Endothelial cell (in vitro differentiated cells): ENCODE data around the gene PTPRD. TPM values are rescaled to one million over a fixed set of nuclear protein-coding genes. Genes with fewer than 3 reads are reported as not detected.

ENCODE experiments used
- DNase-seq: peaks from one replicate; pipeline ENCODE4 v3.0.0; 2021; ENCODE audit warnings: low spot score
- H3K27ac Mint-ChIP-seq: one replicate; pipeline ENCODE4 v1.8.0; 2021; ENCODE audit warnings: mixed read lengths, inconsistent platforms; ENCODE audit not compliant: unreplicated experiment
- H3K27me3 Mint-ChIP-seq: one replicate; pipeline ENCODE4 v1.8.0; 2021; ENCODE audit warnings: mild to moderate bottlenecking, moderate library complexity, mixed read lengths, inconsistent platforms; ENCODE audit not compliant: unreplicated experiment
- H3K36me3 Mint-ChIP-seq: one replicate; pipeline ENCODE4 v1.8.0; 2021; ENCODE audit warnings: mild to moderate bottlenecking, low read depth, mixed read lengths, inconsistent platforms; ENCODE audit not compliant: unreplicated experiment
- H3K4me1 Mint-ChIP-seq: one replicate; pipeline ENCODE4 v1.8.0; 2021; ENCODE audit warnings: mild to moderate bottlenecking, mixed read lengths, inconsistent platforms; ENCODE audit not compliant: unreplicated experiment
- H3K4me3 Mint-ChIP-seq: one replicate; pipeline ENCODE4 v1.8.0; 2021; ENCODE audit warnings: mild to moderate bottlenecking, mixed read lengths, inconsistent platforms; ENCODE audit not compliant: unreplicated experiment
- H3K9me3 Mint-ChIP-seq: one replicate; pipeline ENCODE4 v1.8.0; 2021; ENCODE audit warnings: mixed read lengths, inconsistent platforms; ENCODE audit not compliant: unreplicated experiment
- CTCF ChIP-seq: fragments of 200-600 bp; sonication (generic); IDR thresholded peaks from one replicate; pipeline ENCODE4 v1.5.0; 2021; ENCODE audit warnings: antibody characterized with exemption; ENCODE audit not compliant: unreplicated experiment
- total RNA-seq: library from RNA; stranded (reverse); fragmentation: NEBNext Ultra II Directional; extraction: Animal tissue kit (Norgen Biotek cat#: 25700); gene quantifications from one replicate; pipeline ENCODE4 v1.2.1, GENCODE V29; 2021; ENCODE audit not compliant: unreplicated experiment

The PTPRD gene
- total RNA-seq, 1 donor from 2014 or later = 47.8 TPM

DNA sequence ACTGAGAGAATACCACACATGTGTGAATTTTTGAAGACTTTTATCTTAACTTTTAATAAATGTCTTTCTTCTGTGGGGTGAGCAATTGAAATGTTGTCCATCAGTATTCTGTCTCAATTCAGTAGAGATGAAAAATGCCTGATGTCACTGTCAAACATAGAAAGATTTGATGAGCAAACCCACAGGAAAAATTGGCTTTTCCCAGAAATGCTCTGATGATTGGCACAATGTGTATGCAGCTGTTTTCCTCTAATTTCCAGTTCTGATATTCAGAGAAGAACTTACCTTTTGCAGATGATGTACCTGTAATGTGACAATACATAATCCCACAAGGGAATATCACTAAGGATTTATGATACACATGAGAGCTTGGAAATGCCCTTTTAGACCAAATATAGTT lies 340.0 kb downstream of the PTPRD start:
- DNase-seq = no peak
- H3K4me3 Mint-ChIP-seq = no peak overlapping the region
- H3K27me3 Mint-ChIP-seq = no peaks in the 10 kb centered on the region
- no peaks in the 10 kb centered on the region for H3K36me3 Mint-ChIP-seq
- TF ChIP-seq CTCF = no peak
- no peak overlapping the region for H3K27ac Mint-ChIP-seq
- H3K4me1 Mint-ChIP-seq = peaks cover 8% of the 10 kb centered on the region
- H3K9me3 Mint-ChIP-seq = no peaks in the 10 kb centered on the region

DNA sequence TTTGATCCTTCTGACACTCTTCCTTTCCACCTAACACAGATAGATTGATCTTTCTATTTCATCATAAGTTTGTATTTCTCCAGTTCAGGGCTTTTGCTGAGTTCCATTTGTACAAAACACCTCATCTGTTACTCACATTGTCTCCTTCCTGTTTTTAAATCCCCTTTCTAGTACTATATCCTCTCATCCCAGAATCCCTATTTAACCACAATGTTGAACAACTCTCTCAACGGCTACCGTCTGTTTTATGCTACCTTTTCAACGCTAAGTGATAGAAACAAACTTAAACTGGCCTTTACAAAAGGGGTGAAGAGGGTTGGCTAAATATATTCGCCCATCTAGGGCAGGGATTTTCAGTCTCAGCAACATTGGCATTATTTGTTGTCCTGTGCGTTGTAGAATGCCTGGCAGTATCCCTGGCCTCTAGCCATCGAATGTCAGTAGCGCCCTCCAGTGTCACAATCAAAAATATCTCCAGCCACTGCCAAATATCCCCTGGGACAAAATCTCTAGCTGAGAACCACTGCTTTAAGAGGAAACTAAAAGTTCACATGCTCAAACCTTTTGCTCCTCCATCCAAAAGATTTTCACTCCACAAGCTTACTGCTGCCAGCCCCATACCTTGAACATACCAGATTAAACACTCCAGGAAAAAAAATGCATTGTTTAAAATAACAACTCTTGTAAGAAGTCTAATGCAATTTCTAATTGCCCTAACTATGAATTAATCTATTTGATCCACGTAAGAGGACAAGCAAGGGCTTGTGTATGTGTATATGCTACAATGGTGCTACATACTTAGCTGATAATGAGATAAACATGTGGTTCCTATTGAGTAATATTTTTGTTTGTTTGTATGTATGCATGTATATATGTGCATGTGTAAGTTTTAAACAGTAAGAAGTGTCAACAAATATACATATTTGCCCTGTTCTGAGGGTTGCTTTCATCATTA lies 344.0 kb downstream of the PTPRD start:
- DNase-seq = peak; percentile 77
- TF ChIP-seq CTCF = peak; percentile 53
- Mint-ChIP-seq H3K4me3 (no peak overlapping the region), H3K27me3 (no peaks in the 10 kb centered on the region), H3K9me3 (no peaks in the 10 kb centered on the region), H3K4me1 (peaks cover 8% of the 10 kb centered on the region), H3K36me3 (no peaks in the 10 kb centered on the region), H3K27ac (peak overlapping the region; percentile 91)

DNA sequence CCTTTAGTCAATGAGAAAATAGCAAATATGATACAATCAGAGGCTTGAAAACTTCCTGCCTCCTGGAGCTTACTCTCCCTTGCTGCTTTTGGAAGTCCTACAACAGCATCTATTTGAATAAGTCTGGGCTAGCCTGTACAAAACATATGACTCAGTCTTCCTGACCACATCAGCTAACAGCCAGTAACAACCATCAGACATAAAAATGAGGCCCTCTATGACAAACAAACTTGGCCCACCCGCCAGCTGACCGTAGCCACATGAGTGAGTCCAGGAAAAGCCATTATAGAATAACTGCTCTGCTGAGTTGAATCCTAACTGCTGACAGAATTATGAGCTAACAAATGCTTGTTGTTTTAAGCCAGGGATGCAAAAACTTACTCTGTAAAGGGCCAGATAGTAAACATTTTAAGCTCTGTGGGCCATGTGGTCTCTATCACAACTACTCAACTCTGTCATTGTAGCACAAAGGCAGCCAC lies 347.6 kb downstream of the PTPRD start:
- Mint-ChIP-seq H3K4me1 (peaks cover 8% of the 10 kb centered on the region), H3K27ac (no peak overlapping the region), H3K36me3 (peaks cover 5% of the 10 kb centered on the region), H3K27me3 (no peaks in the 10 kb centered on the region), H3K9me3 (peaks cover 7% of the 10 kb centered on the region), H3K4me3 (no peak overlapping the region)
- TF ChIP-seq CTCF = no peak
- DNase-seq = no peak

DNA sequence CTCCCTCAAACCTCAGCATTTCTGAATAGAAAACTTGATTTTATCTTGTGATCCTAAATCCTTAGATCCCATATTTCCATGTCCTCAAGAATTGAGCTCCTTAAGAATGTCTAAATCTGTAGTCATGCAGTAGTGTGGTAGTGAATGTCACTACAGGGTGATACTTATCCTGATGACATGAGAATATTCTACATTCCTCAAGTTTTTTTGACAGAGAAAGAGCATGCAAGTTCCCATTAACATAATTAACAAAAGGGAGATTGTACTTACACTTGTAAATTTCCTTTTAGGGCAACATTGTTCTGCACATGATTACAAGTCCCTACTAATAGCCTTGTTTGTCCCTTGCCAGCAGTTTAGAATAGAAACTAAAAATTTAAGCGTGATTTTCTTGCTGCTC lies 352.3 kb downstream of the PTPRD start:
- Mint-ChIP-seq H3K27ac (no peak overlapping the region), H3K9me3 (peaks cover 7% of the 10 kb centered on the region), H3K4me1 (no peaks in the 10 kb centered on the region), H3K4me3 (no peak overlapping the region), H3K27me3 (peaks cover 2% of the 10 kb centered on the region), H3K36me3 (peaks cover 5% of the 10 kb centered on the region)
- no peak for DNase-seq
- no peak for TF ChIP-seq CTCF

GRCh38 chr9:10259668-10260067 lies 353.1 kb downstream of the PTPRD start:
- Mint-ChIP-seq H3K27ac (no peak overlapping the region), H3K9me3 (peaks cover 7% of the 10 kb centered on the region), H3K4me3 (no peak overlapping the region)

More at GRCh38 chr9:10259668-10260067, 353.1 kb downstream of the PTPRD start:
- peaks cover 2% of the 10 kb centered on the region for H3K27me3 Mint-ChIP-seq
- H3K4me1 Mint-ChIP-seq = peaks cover 3% of the 10 kb centered on the region
- DNase-seq = no peak
- no peak for TF ChIP-seq CTCF
- H3K36me3 Mint-ChIP-seq = peaks cover 5% of the 10 kb centered on the region
